Keratinocyte (primary cell): Measurements from ENCODE around the gene SKI. TPM values are rescaled to one million over a fixed set of nuclear protein-coding genes. Genes with fewer than 3 reads are reported as not detected.

ENCODE experiments used
- DNase-seq: peaks from one replicate; pipeline ENCODE4 v3.0.0-alpha.2; 2011; ENCODE audit warnings: low read depth, missing footprints, low spot score
- FAIRE-seq: peaks from 2 replicates; lab custom pipeline; 2011; peaks lifted over from hg19 to GRCh38; lab: Jason Lieb, UNC
- H2AFZ ChIP-seq: 2 replicates; pipeline ENCODE4 v1.6.0; 2012; ENCODE audit warnings: low read length, control low read depth, inconsistent platforms; ENCODE audit not compliant: control insufficient read depth
- H3K27ac ChIP-seq: 2 replicates; pipeline ENCODE4 v1.5.1; 2011; ENCODE audit warnings: low read length; ENCODE audit not compliant: control insufficient read depth, insufficient read depth
- H3K27me3 ChIP-seq: 3 replicates; pipeline ENCODE4 v1.6.0; 2011; ENCODE audit warnings: low read length; ENCODE audit not compliant: control insufficient read depth, insufficient read depth; ENCODE audit errors: extremely low read depth
- H3K36me3 ChIP-seq, 2 experiments: 2 replicates in 1 of 2; 3 replicates in 1 of 2; pipeline ENCODE4 v1.5.1; 2011; ENCODE audit warnings: low read length in 2 of 2, mild to moderate bottlenecking in 1 of 2; ENCODE audit not compliant: control insufficient read depth in 2 of 2, insufficient read depth in 2 of 2; ENCODE audit errors: extremely low read depth in 1 of 2
- H3K4me1 ChIP-seq: 3 replicates; pipeline ENCODE4 v1.5.1; 2011; ENCODE audit warnings: low read length; ENCODE audit not compliant: control insufficient read depth, insufficient read depth; ENCODE audit errors: extremely low read depth
- H3K4me2 ChIP-seq: 3 replicates; pipeline ENCODE4 v1.6.0; 2011; ENCODE audit warnings: low read depth, low read length; ENCODE audit not compliant: control insufficient read depth, insufficient read depth; ENCODE audit errors: extremely low read depth
- H3K4me3 ChIP-seq, 3 experiments: fragments of 200-600 bp in 1 of 3; sonication (generic) in 1 of 3; 2 replicates in 2 of 3; 3 replicates in 1 of 3; pipeline ENCODE4 v1.5.1; 2011 to 2016; ENCODE audit warnings: low read length in 3 of 3, mild to moderate bottlenecking in 3 of 3, control low read depth in 2 of 3, inconsistent platforms in 1 of 3, low read depth in 1 of 3, mixed read lengths in 1 of 3, mixed run types in 1 of 3, moderate library complexity in 1 of 3; ENCODE audit not compliant: control insufficient read depth in 2 of 3, insufficient read depth in 2 of 3; ENCODE audit errors: extremely low read depth in 1 of 3
- H3K79me2 ChIP-seq: 2 replicates; pipeline ENCODE4 v1.6.0; 2012; ENCODE audit warnings: low read length; ENCODE audit not compliant: control insufficient read depth, insufficient read depth
- H3K9ac ChIP-seq: 3 replicates; pipeline ENCODE4 v1.6.0; 2011; ENCODE audit warnings: low read length; ENCODE audit not compliant: control insufficient read depth, insufficient read depth; ENCODE audit errors: extremely low read depth
- H3K9me1 ChIP-seq: 3 replicates; pipeline ENCODE4 v1.6.0; 2011; ENCODE audit warnings: low read length; ENCODE audit not compliant: control insufficient read depth, insufficient read depth; ENCODE audit errors: extremely low read depth
- H3K9me3 ChIP-seq: 2 replicates; pipeline ENCODE4 v1.5.1; 2012; ENCODE audit warnings: low read depth, low read length; ENCODE audit not compliant: control insufficient read depth
- H4K20me1 ChIP-seq: 3 replicates; pipeline ENCODE4 v1.6.0; 2011; ENCODE audit warnings: low read length; ENCODE audit not compliant: control insufficient read depth, insufficient read depth; ENCODE audit errors: extremely low read depth
- EZH2 ChIP-seq: IDR thresholded peaks from one replicate; pipeline ENCODE4 v1.6.1; 2012; ENCODE audit warnings: inconsistent platforms, mild to moderate bottlenecking, low read length, moderate library complexity
- dilution Hi-C: fragments of 300-500 bp; cut with MboI; formaldehyde crosslinking; loops from one replicate; pipeline ENCODE4 v1.7.0; 2020; ENCODE audit warnings: low sequenced_read_pairs; ENCODE audit not compliant: extremely low pct_ligation_motif_present
- polyA plus RNA-seq, 5 experiments: library from polyadenylated mRNA; depleted of rRNA in 3 of 5; stranded (reverse) in 3 of 5; stranded (forward) in 1 of 5; unstranded in 1 of 5; fragments of >200 nt; gene quantifications; 1 replicate in 1 of 5; 2 replicates in 3 of 5; 3 replicates in 1 of 5; pipeline versions ENCODE4 v1.2.1 to v1.2.3, GENCODE V29; 2011 to 2012; ENCODE audit warnings: missing spikeins in 2 of 5, low read depth in 1 of 5, low replicate concordance in 1 of 5
- TF ChIP-seq, protein P1 (sequence below), 3 experiments: IDR thresholded peaks in 1 of 3; conservative IDR thresholded peaks in 1 of 3; optimal IDR thresholded peaks in 1 of 3; 2 replicates in 2 of 3; 3 replicates in 1 of 3; pipeline versions ENCODE3 to v1.5.1; 2011; ENCODE audit warnings: low read length in 3 of 3, mild to moderate bottlenecking in 3 of 3, moderate library complexity in 2 of 3, control low read depth in 1 of 3, inconsistent platforms in 1 of 3; ENCODE audit not compliant: insufficient read depth in 2 of 3; ENCODE audit errors: extremely low read depth in 1 of 3

Gene SKI
- polyA plus RNA-seq, 1 donor (not counting 4 experiments of a cell fraction or from before 2014, with no cell fraction given), result 4.8 TPM

DNA sequence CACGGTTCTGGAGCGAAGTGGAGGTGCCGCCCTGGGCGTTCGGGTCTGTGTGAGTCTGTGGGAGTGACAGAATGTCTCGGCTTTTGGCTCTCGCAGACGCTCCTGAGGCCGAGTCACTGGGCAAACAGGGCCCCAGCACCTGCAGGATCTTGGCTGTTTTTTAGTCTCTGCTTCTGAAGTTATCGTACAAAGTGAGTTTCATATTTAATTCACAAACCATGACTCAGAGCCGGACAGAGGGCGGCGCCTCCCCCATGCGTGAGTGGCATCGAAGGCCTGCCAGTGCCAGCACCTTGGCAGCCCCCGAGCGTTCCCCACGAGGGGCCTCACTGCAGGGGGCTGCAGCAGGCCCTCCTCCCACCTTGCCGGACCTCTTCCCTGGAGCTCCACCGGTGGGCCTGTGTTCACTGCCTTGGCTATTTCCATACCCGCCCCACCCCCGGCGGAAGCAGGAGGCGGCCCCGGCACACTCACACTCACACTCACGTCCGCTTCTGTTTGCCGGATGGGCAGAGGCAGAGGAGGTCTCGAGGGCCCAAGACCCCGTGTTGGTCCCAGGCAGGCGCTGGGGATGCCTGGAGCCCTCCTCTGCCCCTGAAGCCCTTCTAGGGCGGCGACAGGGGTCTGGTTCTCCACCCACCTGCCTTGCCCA lies 106.9 kb downstream of the SKI start:
- dilution Hi-C loops, result no loop called here
- H3K9ac ChIP-seq, result peak overlapping the region; percentile 65

DNA sequence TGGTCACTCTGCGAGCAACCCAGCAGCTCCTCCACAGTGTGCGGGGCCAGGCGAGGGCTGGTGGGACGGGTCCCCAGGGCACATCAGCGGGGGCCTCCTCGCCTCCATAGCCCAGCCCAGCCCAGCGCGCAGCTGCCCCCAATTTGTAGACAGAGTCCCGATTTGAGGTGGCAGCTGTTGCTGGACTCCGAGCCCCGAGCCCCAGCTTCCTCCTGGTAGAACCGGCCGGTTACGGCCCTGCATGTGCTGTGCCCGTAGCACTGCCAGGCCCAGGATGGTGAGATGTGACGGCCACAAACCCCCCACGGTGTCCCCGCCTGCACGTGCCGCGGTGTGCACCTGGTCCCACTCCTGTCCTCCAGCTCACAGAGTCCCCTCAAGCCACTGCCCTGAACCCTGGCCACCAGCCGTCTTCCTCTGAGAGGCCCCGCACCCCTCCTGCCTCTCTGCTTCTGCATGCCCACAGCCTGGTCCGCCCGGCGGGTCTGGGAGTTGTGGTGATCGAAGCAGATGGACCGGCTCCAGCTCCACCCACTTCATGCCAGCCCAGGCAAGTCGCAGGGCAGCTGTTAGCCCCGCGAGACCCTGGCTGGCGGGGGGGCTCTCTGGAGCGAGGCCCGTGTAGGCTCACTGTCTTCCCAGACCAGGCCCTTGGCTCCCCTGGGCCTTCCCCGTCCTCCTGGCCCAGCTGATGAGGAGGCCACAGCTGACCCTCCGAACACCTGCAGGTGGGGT lies 107.8 kb downstream of the SKI start:
- Histone ChIP-seq H4K20me1 (no peaks in the 10 kb centered on the region), H3K9me3 (no peaks in the 10 kb centered on the region), H3K9me1 (no peaks in the 10 kb centered on the region), H2AFZ (no peak overlapping the region), H3K27me3 (peaks cover 13% of the 10 kb centered on the region), H3K27ac (no peak overlapping the region), H3K9ac (no peak overlapping the region), H3K4me3 (no peak overlapping the region), H3K79me2 (no peaks in the 10 kb centered on the region), H3K4me2 (no peak overlapping the region), H3K36me3 (no peaks in the 10 kb centered on the region), H3K4me1 (peaks cover 13% of the 10 kb centered on the region)
- FAIRE-seq (no peak), DNase-seq (no peak)
- TF ChIP-seq, protein P1, sequence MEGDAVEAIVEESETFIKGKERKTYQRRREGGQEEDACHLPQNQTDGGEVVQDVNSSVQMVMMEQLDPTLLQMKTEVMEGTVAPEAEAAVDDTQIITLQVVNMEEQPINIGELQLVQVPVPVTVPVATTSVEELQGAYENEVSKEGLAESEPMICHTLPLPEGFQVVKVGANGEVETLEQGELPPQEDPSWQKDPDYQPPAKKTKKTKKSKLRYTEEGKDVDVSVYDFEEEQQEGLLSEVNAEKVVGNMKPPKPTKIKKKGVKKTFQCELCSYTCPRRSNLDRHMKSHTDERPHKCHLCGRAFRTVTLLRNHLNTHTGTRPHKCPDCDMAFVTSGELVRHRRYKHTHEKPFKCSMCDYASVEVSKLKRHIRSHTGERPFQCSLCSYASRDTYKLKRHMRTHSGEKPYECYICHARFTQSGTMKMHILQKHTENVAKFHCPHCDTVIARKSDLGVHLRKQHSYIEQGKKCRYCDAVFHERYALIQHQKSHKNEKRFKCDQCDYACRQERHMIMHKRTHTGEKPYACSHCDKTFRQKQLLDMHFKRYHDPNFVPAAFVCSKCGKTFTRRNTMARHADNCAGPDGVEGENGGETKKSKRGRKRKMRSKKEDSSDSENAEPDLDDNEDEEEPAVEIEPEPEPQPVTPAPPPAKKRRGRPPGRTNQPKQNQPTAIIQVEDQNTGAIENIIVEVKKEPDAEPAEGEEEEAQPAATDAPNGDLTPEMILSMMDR (optimal IDR thresholded peaks at IDR 0.05 in 1 of 3, IDR thresholded peaks at IDR 0.05 in 1 of 3, conservative IDR thresholded peaks at IDR 0.05 in 1 of 3; ENCODE audit: extremely low read depth in 1 of 3, insufficient read depth in 2 of 3, low read length in 3 of 3), result no peak
- no peak for TF ChIP-seq EZH2
- dilution Hi-C loops, result no loop called here

More for the DNA sequence above, 106.9 kb downstream of the SKI start:
- H3K27ac ChIP-seq, result peak overlapping the region; percentile 31
- no peaks in the 10 kb centered on the region for H3K36me3 ChIP-seq
- H3K4me2 ChIP-seq, result peak overlapping the region; percentile 79
- FAIRE-seq (peak; percentile 75), DNase-seq (no peak)
- no peaks in the 10 kb centered on the region for H3K9me1 ChIP-seq
- H3K4me1 ChIP-seq, result peaks cover 17% of the 10 kb centered on the region
- no peaks in the 10 kb centered on the region for H3K79me2 ChIP-seq
- peak overlapping the region; percentile 81 for H2AFZ ChIP-seq
- peaks cover 19% of the 10 kb centered on the region for H3K27me3 ChIP-seq
- peak overlapping the region in 2 of 3 experiments; percentile 31 to 63 for H3K4me3 ChIP-seq
- H3K9me3 ChIP-seq, result no peaks in the 10 kb centered on the region
- H4K20me1 ChIP-seq, result no peaks in the 10 kb centered on the region
- no peak for TF ChIP-seq EZH2
- TF ChIP-seq, protein P1 (optimal IDR thresholded peaks at IDR 0.05 in 1 of 3, IDR thresholded peaks at IDR 0.05 in 1 of 3, conservative IDR thresholded peaks at IDR 0.05 in 1 of 3; ENCODE audit: extremely low read depth in 1 of 3, insufficient read depth in 2 of 3, low read length in 3 of 3), result no peak
